Bronchus fibroblast of lung (primary cell): ENCODE measurements around the gene NUDT9. TPM values are rescaled to one million over a fixed set of nuclear protein-coding genes. Genes with fewer than 3 reads are reported as not detected.

Source experiments
- total RNA-seq: library from RNA; depleted of rRNA; stranded (reverse); fragments of >200 nt; gene quantifications from 2 replicates; pipeline ENCODE4 v1.2.3, GENCODE V29; 2015

NUDT9 gene
- 10.6 and 14.3 TPM in 2 replicates for total RNA-seq

DNA sequence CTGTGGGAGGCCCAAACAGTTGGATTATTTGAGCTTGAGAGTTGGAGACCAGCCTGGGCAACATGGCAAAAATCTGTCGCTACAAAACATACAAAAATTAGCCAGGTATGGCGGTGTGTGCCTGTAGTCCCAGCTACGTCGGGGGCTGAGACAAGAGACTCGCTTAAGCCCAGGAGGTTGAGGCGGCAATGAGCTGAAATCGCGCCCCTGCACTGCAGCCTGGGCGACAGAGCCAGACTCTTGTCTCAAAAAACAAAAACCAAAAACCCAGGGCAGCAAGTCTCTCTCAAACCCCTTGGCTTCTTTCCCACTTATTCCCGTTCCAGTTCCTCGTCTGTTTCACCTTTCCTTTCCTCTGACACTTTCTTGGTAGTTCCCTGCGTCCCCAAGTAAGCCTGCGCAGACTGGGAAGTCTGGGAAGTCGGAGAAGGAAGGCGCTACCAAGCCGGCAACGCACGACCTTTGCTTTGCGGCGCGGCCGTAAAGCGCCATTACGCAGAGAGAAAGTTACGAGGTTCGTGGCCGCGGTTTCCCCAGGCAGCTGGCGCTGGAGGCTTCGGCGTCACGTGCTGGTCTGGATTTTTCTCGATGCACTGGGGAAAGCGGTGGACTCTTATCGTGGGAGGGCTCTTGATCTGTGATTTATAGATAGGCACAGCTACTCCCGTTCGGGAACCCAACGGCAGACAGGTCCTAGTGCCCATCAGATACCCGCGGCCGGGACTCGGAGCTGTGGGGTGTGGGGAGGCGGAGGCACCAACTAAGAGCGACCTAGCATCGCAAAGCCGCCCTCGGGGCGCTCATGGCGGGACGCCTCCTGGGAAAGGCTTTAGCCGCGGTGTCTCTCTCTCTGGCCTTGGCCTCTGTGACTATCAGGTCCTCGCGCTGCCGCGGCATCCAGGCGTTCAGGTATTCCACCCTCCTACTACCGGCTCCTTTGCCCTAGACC lies at the start of gene NUDT9:
Gene NUDT9, plus strand, starts transcription at position 470 of the 949 bp plus-strand sequence. Its CDS starts 333 bp downstream, at position 803.

GRCh38 chr4:87390891-87391575 lies 31.3 kb upstream of the NUDT9 start, which contains the start of gene HSD17B11:
Gene HSD17B11, minus strand, starts transcription at chr4:87391188. Its CDS starts 118 bp downstream, at chr4:87391070.

Other genes starting within 250 kb of the NUDT9 start
- 2.7 and 2.8 TPM in 2 replicates for gene KLHL8, start 202.0 kb upstream of the NUDT9 start, total RNA-seq
- gene HSD17B13, start 99.7 kb upstream of the NUDT9 start, total RNA-seq: under 0.01 TPM in 1 of 2 replicates, not detected in the other
- gene HSD17B11, start 31.4 kb upstream of the NUDT9 start, total RNA-seq: 21.1 and 30.1 TPM in 2 replicates
- under 0.01 TPM in 1 of 2 replicates, not detected in the other for gene SPARCL1, start 106.8 kb downstream of the NUDT9 start, total RNA-seq
- gene DSPP, start 186.0 kb downstream of the NUDT9 start, total RNA-seq: not detected in 2 replicates
- not detected in 2 replicates for gene DMP1, start 227.7 kb downstream of the NUDT9 start, total RNA-seq